CD4-positive, alpha-beta T cell treated with Interleukin-4 for 1 hour (primary cell): ENCODE measurements around the gene C9orf72.

Experiments
- DNase-seq, 2 donors: peaks; one replicate each; pipeline ENCODE4 v3.0.0-alpha.2; 2020 to 2022

The C9orf72 gene

GRCh38 chr9:27573634-27574590, 631 bp upstream of the C9orf72 start:
- peak; percentile 99 for DNase-seq

- DNase-seq, result peak; percentile 72 to 83
These were observed 739 bp downstream of the C9orf72 start for GRCh38 chr9:27572566-27572917.

GRCh38 chr9:27572061-27572460, 1.2 kb downstream of the C9orf72 start:
- DNase-seq, result no peak

GRCh38 chr9:27571011-27571410, 2.3 kb downstream of the C9orf72 start:
- DNase-seq, result no peak

GRCh38 chr9:27569406-27569805, 3.9 kb downstream of the C9orf72 start:
- no peak for DNase-seq

GRCh38 chr9:27566118-27566517, 7.2 kb downstream of the C9orf72 start:
- no peak for DNase-seq

GRCh38 chr9:27565696-27566095, 7.6 kb downstream of the C9orf72 start:
- DNase-seq, result no peak

GRCh38 chr9:27564670-27565069, 8.6 kb downstream of the C9orf72 start:
- no peak for DNase-seq

- DNase-seq, result no peak
These were observed 9.4 kb downstream of the C9orf72 start for GRCh38 chr9:27563738-27564430.

- no peak for DNase-seq
These were observed 11.6 kb downstream of the C9orf72 start for GRCh38 chr9:27561685-27562084.

GRCh38 chr9:27560457-27560856, 12.8 kb downstream of the C9orf72 start:
- DNase-seq, result no peak

GRCh38 chr9:27558307-27558706, 15.0 kb downstream of the C9orf72 start:
- no peak for DNase-seq

- DNase-seq, result no peak
These were observed 16.8 kb downstream of the C9orf72 start for GRCh38 chr9:27556470-27556869.

GRCh38 chr9:27554712-27555111, 18.6 kb downstream of the C9orf72 start:
- no peak for DNase-seq

- DNase-seq, result no peak
These were observed 24.0 kb downstream of the C9orf72 start for GRCh38 chr9:27549196-27549755.

- no peak for DNase-seq
These were observed 25.1 kb downstream of the C9orf72 start for GRCh38 chr9:27548055-27548741.

- no peak for DNase-seq
These were observed 27.8 kb downstream of the C9orf72 start for GRCh38 chr9:27545471-27545870.

- no peak for DNase-seq
These were observed 30.8 kb downstream of the C9orf72 start for GRCh38 chr9:27542508-27542907.

GRCh38 chr9:27541740-27542139, 31.5 kb downstream of the C9orf72 start:
- DNase-seq, result no peak

- DNase-seq, result no peak
These were observed 32.8 kb downstream of the C9orf72 start for GRCh38 chr9:27540502-27540901.

- no peak for DNase-seq
These were observed 33.5 kb downstream of the C9orf72 start for GRCh38 chr9:27539479-27540441.

GRCh38 chr9:27538647-27539046, 34.6 kb downstream of the C9orf72 start:
- no peak for DNase-seq
